GM19043 (cell line): ENCODE measurements around the gene GPHN.

Experiments
- ATAC-seq: cut with Tn5 transposase; IDR thresholded peaks from one replicate; pipeline ENCODE4 v1.9.1; 2021; ENCODE audit warnings: low read depth; ENCODE audit not compliant: unreplicated experiment

Gene GPHN

DNA sequence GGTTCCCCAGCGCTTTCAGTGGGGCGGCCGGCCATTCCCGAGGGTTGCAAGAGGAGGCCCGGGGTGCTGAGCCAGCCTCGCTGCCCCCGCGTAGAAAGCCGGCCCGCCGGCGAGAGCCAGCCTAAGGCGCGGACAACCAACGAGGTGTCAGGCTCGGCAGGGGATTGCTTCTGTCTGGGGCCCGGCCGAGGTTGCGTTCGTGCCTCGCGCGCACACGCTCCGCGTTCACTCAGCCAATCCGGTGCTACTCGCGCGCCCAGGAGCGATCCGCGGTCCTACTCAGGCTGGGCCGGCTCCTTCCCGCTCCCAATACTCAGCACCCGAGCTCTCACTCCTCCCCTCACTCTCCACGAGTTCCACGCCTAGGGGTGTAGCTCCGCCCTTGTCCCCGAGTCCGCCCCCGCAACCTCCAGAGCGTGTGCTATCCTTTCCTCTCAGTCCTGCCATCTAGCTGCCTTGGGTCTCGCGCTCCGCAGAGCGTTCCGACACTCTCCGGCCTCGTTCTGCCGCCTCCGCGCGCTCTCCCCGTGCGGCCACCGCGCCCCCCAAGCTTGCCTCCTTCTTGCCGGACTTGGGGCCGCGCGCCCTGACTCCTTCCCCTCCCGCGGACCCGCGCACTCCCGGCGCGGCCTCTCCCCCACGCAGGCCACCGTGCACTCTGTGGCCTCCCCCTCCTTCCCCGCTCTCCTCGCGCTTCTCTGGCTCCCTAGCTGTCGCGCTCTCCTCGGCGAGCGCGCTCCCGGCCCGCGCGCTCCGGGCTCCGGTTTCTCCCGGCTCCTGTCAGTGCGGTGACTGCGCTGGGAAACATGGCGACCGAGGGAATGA lies at the start of gene GPHN:
Gene GPHN, plus strand, starts transcription at position 426 of the 825 bp plus-strand sequence.
- peak; percentile 76 for ATAC-seq

DNA sequence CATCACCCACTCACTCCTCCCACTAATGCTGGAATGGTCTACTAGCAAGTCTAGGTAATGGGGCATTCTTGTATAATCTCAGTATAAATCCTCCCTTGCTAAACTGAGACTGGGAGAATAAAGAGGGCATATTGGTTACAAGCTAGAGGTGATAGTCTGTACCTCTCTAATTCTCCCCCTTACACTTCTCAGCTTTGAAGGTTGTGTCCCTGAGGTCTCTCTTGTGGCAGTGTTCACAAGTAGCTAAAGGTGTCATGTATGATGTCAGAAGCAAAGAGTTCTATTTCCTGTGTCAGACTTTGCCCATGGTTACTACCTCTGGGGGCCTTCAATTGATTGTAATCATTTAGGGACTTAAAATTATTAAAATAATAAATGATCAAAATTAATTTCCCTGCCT lies 48.3 kb upstream of the GPHN start:
- no peak for ATAC-seq

DNA sequence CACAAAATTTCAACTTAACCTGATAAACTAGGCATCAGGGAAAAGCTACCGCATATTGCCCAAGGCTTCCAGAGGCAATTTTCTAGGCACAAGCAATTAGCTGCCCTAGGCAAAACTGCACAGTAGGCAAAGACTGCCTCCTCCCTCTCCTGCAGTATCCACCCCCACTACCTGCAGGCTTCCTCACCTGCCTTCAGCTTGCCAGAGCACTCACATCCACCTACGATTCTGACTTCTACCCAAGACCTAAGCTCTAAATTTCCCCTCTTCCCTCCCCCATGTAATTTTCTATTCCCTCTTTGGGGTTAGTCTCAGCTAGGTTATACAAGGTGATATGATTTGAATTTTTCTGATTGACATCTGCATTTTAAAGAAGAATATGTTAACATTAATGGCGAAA lies 43.7 kb upstream of the GPHN start:
- ATAC-seq, result no peak

DNA sequence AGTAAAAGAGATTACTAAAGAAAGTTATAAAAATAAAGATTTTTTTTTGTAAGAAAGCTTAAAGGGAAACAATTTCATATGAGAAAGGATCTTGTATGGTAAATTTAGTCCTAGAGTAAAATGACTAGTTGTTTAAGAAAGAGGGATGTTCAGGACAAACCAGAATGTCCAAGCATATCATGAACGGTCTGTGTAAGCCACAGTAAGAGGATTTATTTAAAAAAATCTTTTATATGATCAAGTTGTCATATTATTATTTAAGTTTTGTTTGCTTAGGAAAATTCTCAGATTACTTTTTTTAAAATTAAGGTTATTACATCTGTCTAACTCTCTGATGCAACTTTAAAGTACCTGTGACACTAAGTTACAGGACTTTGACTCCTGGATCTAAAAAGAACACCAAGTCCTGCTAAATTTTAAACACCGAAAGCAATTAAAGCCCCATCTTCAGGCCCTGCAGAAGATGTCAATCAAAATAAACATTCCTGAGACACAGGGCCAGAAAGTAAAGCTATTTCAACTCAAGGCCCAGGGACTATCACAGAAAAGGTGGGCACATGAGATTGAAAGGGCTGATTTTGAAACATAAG lies 39.1 kb upstream of the GPHN start:
- no peak for ATAC-seq

DNA sequence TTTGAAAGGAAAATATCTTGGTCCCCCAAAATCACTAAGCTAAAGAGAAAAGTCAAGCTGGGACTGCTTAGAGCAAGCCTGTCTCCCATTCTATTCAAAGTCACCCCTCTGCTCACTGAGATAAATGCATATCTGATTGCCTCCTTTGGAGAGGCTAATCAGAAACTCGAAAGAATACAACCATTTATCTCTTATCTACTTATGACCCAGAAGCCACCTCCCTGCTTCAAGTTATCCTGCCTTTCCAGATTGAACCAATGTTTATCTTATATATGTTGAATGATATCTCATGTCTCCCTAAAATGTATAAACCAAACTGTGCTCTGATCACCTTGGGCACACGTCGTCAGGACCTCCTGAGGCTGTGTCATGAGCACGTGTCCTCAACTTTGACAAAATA lies 36.4 kb upstream of the GPHN start:
- ATAC-seq, result no peak

DNA sequence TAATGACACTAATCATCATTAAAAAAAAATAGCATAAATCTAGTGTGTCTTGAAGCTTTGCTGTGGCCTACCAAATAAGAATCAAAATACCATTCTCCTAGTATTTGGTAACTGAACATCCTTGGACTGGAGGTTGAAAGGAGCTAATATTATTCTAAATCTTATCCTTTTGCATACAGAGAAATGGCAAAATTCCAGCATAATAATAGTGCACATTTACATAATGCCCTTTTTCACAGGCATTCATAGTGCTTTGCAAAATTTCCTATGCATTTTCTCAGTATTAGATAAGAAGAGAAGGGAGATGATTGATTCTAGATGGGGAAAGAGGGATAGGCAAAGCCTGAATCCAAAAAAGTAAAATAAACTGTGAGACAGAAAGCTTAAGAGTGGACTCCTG lies 35.7 kb upstream of the GPHN start:
- no peak for ATAC-seq

DNA sequence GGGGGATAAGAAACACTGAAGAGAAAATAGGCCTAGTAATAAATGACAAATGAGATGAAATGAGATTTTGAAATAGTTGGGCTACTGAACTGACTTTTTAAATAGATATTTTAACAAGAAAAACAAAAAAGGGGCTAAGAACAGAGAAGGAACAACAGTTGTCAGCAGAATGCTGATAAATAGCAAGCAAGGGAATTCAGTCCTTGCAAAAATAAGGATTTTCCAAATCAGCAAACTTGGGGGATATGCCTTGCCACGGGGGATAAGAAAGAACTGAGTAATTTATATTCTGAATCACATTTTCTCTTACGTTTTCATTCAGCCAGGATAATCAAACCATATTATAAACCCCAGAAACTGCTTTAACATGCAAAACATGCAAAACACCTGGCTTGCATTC lies 34.7 kb upstream of the GPHN start:
- no peak for ATAC-seq

DNA sequence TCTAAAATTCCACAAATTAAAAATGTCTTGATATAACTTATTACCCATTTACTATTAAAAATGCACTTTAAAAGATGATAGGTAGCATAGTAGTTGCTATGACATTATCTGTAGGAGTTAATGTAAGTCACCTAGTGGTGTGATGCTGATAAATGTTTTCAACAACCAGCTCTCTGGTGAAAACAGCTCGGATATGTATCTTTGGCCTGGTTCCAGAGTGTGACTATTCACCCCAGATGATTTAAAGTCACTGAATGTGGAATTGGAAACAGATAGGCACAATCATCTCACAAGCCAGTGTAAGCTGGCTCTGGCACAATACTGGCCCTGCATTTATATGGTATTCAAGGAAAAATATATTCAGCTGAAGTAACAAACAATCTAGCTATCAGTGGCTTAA lies 31.0 kb upstream of the GPHN start:
- no peak for ATAC-seq

DNA sequence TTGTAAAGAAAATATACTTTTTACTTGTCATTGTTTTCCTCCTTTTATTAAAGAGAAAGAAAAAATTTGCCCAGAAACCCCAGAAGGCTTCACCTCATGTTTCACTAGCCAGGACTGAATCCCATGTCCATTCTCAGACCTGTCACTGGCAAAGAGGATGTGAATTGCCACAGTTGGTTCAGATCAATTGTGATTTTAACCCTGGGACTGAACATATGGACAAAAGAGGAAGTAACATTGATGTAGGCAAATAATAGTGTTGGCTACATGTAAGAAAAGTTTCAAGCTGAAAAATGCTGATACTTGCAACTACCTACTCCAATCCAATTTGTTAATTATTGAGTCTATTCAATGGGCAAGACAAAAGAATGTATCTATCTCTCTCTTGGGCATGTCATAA lies 30.4 kb upstream of the GPHN start:
- ATAC-seq, result no peak

DNA sequence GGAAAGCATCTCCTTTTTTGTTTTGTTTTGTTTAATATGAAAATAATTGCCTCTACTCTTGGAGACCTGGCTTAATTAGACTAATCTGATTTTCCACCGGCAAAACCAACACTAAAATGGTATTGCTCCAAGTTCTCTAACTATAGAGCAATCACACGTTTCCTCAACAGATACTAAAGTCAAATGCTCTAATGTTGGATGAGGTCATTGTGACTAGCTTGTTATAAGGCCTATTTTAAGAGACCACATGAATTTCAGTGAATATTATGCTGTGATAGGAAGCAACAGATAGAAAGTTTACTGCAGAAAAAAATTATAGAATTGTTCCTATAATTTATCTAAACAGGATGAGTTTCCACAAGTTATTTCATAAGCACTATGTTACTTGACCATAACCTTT lies 25.1 kb upstream of the GPHN start:
- ATAC-seq, result no peak

DNA sequence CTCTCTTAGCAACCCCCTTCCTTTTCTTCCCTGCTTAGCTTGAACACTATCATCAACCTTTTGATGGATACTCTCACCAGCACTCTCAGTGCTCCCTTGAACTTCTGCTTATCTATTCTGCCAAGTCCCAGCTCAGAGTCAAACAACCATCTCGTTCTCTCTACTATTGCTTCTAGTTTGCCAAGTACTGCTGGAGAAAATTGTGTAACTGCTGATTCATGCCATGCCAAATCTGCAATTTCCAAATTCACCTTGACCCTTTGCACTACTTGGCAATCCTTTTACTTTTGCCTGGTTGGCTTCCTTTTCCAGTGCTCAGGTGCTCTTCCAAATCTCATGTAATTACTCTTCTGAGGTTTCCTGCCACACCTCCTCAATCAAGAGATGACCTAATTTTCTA lies 24.6 kb upstream of the GPHN start:
- no peak for ATAC-seq

DNA sequence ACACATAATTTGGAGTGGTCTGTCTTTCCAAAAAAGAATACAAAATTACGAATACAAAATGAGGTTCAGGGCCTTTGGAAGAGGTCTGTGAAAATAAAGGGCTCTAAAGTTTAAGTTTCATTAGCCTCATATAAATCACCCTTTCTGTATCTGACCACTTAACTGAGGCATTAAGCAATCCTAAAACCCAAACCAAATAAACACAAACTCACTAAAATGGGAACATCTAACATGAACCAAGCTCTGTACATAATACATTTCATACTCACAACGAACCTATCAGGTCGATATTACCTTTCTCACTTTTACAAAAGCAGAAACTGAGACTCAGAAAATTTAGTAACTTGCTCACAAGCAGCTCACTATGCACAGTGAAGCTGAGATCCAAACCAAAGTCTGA lies 22.9 kb upstream of the GPHN start:
- no peak for ATAC-seq

DNA sequence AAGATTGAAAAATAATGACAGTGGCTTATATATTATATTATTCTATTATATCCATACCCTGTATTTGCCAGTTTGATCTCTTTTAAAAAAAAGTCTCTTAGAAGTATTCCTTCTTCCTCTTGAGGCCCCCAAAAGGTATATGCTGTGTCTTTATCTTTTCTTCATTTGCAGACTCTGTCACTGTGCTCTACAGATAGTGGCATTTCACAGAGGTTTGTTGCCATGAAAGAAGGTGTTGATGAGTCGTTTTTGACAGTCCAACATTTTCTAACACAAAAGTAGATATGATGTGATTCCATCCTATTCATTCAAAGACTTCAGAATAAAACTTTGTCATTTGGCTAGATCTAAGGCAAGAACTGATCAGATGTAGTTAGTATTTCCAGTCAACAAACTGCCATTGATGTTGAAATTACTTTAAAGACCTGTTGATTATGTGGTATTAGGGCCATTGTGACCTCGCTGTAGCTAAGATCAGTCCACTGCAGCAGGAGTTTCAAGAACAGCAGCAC lies 22.0 kb upstream of the GPHN start, which contains the start of gene CCDC196:
Gene CCDC196, plus strand, starts transcription at position 462 of the 512 bp plus-strand sequence. CDS start 132 bp downstream, outside the sequence.
- no peak for ATAC-seq

DNA sequence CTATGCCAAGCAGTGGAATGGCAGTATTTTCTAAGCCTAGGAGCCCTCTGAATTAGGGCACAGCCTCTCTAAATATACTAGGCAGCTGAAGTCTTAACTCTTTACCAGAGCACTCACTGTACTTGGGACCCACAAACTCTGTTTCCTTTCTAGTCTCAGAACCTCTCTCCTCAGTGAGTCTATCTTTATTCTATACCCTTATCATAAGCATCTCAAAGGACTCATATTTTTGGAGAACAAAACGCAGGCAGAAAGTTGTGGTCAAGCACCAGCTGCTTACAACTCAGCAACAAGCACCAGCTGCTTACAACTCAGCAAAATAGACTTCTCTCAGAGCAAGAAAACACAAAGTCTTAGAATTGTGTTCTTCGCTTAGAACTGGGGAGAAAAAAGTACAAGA lies 20.8 kb upstream of the GPHN start:
- ATAC-seq, result no peak

DNA sequence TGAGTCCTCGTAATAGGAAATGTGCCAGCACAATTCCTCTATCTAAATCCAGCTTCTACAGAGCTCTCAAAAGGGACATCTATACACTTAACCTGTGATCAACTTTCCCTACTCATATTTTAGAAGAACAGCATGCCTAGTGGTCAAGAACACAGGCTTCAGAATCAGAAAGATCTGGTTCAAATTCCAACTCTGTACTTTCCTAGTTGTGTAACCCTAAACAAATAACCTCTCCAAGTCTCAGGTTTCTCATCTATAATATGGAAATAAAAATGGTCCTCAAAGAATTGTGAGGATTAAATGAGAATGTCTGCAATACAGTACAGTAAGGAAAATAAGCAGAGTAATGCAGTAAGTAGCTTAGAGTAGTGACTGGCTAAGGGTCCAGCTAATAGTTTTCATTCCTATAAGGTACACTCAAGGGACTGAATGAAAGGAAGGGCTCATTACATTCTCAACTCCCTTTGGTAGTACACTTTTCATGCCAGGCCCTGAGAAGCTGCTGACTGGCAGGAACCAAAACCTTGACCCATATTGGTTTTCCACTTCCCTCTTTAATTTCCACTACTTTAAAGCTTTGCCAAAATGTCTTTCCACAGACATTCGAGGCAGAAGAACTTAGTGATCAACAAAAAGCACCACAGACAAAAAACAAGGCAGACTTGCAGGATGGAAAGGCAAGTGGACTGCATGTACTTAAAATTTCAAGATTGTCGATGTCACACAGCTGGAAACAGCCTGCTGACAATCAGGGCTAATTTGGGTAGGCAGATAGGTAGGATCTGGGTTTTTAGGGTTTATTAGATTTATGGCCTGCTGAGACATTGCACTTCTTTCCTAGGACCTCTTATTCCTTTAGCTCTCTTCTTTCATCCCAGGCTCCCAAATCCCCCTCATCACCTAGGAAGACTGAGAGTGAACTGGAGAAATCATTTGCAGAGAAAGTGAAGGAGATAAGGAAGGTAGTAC lies 17.5 kb upstream of the GPHN start:
- ATAC-seq, result no peak

DNA sequence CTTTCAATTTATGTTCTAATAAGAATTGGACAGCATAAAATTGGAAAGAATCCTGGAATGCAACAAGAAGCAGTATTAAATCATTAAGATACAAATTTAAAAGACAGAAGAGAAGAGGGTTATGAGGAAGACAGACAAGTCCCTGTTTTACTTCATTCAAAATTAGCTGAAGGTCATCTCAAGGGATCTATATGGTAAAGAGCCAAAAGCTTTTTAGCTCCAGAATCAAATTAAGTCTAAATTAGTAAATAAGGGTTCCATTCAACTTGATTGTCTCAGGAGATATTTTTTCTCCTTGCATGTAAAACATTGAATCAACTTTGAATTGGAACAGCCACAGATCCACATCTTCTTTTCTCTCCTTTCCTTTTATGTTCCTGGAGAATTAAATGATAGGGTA lies 14.2 kb upstream of the GPHN start:
- ATAC-seq, result no peak

DNA sequence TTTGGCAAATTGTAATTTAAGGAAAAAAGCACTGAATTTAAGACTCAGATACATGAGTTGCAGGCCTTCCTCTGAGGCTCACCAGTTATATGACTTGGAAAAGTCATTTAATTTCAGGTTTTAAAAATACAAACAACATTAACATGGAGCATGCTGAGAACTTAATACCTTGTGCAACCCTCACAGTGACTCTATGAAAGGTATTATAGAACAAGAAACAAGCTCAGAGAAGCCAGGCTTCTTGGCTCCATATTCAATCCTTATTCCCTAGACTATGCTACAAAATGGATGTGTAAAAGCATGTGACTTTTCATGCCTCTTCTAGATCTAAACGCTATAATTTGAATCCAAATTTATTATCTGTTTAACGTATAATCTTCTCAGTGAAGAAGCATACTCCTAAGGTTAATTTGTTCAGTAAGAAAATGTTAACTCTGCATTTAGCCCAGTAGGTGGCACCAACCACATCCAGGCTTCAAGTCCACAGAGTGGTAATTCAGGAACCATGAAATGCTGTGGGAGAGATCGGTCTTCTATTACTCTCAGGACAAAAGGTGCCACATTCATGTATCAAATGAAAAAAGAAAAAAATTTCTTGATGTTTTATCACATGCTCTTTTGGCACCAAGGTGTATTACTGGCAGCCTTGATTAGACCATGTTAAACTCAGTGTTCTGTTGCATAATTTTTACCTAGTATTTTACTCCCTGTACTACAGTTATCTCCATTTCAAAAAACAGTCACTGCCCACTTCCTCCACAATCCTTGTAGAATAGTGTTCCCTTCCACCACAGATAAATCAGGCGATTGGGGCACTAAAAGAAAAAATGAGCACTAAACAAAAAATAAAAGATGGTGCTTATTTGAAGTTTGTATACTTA lies 12.5 kb upstream of the GPHN start:
- ATAC-seq, result peak; percentile 59

DNA sequence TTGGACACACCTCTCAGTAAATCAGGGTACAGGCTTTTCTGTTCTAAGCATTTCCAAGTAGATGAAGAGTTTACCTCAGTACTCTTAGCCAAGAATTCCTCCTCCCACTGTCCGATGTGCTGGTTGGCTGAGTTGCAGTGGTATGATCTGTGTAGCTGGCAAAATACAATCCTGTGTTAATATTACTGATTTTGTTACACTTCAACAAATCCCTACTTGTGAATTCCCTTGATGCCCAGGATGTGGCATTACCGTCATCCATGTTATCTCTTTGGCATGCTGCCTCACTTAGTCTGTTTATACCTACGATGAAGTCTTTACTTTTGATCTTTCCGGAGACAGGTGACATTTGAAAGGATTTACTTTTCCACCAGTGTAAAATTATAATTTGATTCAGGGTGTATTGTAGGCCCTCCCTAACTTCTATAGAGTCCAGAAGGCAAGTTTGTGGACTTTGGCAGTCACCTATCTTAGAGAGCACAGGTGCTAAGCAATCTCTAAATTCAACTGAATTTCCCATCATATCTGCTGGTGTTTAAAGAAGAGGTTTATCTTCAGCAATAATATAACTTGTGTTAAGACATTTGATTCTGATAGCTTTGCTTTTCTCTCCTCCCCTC lies 11.6 kb upstream of the GPHN start:
- no peak for ATAC-seq

DNA sequence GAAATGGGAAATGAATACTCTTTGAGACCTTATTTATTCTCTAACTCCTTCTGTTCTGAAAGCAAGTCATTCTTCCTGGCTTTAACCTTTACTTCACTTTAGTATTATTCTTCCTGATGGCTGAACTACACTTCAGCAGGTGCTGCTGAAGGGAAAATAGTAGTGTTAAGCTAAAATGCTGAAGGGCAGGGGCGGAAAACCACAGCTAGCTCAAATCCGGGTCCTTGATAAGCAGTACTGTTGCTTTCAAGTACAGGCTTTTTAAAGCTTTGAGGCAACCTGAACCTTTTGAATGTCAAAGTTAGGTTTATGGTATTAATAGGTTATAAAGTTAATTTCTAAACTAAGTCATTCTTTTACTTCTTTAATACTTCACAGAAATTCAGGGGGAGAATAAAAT lies 11.0 kb upstream of the GPHN start:
- ATAC-seq, result no peak

DNA sequence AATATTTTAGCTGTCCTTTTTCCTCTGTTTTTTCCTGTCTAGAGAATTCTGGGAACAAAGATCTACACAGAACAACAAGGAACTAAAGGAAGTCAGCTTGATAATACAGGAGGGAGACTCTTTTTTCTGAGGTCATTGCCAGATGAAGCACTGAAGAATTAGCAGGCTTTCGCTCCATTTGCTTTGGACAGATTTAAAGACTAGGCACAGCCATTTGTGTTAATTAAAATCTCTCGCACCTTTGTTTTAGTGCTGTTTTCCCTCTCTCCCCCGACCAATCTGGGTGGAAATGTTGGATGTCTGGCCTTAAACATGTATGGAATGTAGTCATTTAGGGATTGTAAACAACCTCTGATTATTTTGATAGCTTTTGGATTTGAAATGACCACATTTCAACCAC lies 9.6 kb upstream of the GPHN start:
- ATAC-seq, result no peak
